Sciatic nerve (tissue), 2 donors: ENCODE measurements around the gene DLG2. TPM values are rescaled to one million over a fixed set of nuclear protein-coding genes. Genes with fewer than 3 reads are reported as not detected.
"Not testable (repeated sequence)": the region's sequence is repeated elsewhere in the genome, so short reads cannot be mapped to it uniquely, and the experiment has no call there.

Experiments used
- ATAC-seq: fragments of 200-7000 bp; cut with Tn5 transposase; one replicate; pipeline ENCODE4 v1.9.1; 2020; ENCODE audit warnings: mild to moderate bottlenecking, moderate library complexity
- DNase-seq: peaks from one replicate; pipeline ENCODE4 v3.0.0-alpha.2; 2020; ENCODE audit warnings: low spot score
- intact Hi-C: fragments of 100-400 bp; cut with DNase I; formaldehyde crosslinking; loops from one replicate; pipeline ENCODE4 v1.14.2; 2022
- total RNA-seq: library from RNA; stranded (reverse); fragmentation: NEBNext Ultra II Directional; extraction: Animal tissue kit (Norgen Biotek cat#: 25700); gene quantifications from one replicate; pipeline ENCODE4 v1.2.1, GENCODE V29; 2021
- donor health status: DM: no; HTN: no; CAD: no.
- donor health status: DM: no; HTN: no; CAD: no.

DLG2 gene
- total RNA-seq, 1 donor from 2014 or later = 17.3 TPM

DNA sequence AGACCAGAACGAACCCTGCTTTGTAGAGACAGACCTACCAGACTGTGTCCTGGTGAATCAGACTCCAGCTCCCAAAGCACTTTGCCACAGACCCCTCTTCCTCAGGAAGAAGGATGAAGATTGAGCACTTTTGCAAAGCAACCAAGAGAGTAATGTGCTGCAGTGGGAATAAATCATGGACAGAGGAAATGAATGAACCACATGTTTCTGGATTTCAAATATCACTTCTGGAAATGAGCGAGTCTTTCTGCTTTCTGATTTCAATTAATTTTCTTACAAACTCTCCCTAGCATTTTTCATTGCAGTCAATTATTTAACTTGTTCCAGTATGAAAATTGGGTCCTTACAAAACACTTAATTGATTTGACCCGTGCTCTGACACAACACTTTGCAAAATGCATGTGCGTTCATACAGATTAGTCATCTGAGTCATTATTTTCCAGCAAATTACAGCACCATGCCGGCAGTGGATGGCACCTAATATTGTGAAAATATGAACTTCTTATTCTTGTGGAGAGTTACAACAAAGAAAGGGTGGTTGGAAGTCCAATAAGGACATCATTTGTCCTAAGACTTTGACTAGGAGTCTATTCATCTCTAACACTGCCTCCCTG lies 2025.1 kb downstream of the DLG2 start:
- intact Hi-C loops = no loop called here
- DNase-seq = no peak
- ATAC-seq = no peak

DNA sequence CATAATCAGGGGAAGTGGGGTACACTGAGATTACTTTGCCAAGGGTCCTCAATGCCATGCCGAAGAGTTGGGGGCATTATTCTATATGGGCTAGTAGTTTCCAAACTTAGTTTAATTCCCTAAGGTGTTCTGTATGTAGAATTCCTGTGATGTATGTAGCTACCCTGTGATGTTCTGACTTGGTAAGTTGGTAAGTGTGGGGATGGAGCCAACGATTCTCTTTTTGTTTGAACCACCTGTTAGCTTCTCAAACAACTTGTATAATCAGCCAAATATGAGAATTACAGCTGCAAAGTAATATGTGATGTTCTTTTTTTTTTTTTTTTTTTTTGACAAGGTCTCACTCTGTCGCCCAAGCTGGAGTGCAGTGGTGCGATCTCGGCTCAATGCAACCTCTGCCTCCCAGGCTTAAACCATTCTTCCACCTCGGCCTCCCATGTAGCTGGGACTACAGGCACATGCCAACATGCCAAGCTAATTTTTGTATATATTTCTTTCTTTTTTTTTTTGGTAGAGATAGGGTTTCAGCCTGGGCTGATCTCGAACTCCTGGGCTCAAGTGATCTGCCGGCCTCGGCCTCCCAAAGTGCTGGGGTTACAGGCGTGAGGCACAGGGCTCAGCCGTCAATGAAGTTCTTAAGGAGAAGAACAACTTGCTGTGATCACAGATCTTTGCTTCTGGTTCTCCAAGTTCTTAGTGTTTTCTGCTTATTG lies 2025.8 kb downstream of the DLG2 start:
- intact Hi-C loops = no loop called here
- ATAC-seq (no peak), DNase-seq (no peak)

DNA sequence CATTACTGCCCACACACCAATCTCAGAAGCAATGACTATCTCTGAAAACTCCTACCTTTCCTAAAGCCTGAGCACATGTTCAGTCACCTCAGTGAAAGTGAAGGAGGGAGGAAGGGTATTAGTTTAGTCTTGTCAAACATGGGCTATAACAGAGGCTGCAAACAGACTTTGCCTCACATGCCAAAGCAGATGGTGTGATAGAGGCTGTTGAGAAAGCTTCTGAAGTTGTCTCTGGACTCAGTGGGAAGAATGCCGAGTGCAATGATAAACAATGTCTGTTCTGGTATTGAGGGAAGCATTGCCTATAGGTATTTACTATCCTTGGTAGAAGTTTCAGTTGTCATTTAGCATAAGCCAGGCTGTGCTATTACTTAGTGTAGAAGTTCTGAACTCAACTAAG lies 2026.5 kb downstream of the DLG2 start:
- intact Hi-C loops = no loop called here
- ATAC-seq = no peak

DNA sequence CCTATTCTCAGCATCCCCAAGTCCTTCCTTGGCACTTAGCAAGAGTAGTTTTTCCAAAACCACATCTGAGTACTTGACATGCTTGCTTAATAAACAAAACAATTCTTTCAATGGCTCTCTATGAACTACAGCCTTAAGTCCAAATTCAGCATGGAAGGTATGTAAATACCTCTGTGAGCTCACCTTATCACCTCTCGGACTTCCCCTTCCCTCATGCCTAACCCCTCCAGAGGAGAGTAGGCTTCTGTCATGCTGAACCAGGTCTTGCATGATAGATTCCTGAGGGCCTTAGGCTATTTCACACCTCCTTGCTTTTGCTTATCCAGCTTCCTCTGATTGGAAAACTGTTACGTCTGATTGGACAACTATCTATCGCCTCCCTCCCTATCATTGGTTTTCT lies 2028.1 kb downstream of the DLG2 start:
- no peak for ATAC-seq
- DNase-seq = no peak
- intact Hi-C loops = no loop called here

More for the DNA sequence above, 2026.5 kb downstream of the DLG2 start:
- no peak for DNase-seq

DNA sequence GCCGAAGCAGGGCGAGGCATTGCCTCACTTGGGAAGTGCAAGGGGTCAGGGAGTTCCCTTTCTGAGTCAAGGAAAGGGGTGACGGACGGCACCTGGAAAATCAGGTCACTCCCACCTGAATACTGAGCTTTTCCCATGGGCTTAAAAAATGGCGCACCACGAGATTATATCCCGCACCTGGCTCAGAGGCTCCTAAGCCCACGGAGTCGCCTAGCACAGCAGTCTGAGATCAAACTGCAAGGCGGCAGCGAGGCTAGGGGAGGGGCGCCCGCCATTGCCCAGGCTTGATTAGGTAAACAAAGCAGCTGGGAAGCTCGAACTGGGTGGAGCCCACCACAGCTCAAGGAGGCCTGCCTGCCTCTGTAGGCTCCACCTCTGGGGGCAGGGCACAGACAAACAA lies 2039.3 kb downstream of the DLG2 start:
- DNase-seq, ATAC-seq, intact Hi-C loops: not testable (repeated sequence)

DNA sequence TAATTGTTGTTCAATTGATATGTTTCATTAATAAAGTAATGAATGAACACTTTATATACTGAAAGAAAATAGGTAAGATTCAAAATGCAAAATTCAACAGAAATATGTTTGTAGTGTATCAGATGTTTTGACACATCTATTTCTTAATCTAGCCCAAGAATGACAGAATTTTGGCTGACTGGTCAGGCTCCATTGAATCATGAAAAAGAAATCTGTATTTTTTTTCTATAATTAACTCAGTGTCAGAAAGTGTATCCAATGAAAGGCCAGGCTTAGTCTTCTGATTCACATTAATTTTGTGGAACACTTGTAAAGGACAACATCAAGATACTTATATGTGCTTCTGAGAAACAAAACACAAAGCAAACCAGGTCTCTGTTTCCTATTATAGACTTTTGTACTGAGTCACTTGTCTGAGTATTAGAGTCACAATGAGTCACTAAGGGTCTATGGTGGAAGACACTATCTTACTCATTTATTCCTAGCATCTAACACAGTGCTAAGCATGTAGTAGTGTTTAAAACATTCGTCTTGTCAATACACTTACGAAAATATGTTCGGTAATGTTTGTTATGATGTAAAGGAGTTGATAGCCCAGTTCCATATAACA lies 2043.3 kb downstream of the DLG2 start:
- DNase-seq (no peak), ATAC-seq (no peak)
- intact Hi-C loops = no loop called here

DNA sequence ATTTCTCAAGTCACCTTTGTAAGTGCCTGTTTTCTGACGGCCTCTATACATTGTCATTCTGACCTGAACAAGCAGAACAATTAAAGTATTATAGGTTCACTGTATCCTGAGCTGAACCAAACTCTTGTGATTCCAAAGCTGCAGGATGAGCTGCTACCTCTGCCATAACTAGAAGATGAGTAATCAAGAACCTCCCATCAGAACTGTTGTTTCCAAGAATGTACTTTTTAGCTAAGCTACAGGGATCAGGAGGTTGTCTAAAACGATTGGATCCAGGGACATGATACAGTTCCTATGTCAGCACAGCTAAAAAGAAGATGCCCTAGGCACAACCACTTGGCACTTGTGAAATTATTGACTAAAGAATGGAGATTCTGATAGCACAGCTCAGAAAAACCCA lies 2052.6 kb downstream of the DLG2 start:
- no peak for ATAC-seq
- intact Hi-C loops = no loop called here
- DNase-seq = no peak

DNA sequence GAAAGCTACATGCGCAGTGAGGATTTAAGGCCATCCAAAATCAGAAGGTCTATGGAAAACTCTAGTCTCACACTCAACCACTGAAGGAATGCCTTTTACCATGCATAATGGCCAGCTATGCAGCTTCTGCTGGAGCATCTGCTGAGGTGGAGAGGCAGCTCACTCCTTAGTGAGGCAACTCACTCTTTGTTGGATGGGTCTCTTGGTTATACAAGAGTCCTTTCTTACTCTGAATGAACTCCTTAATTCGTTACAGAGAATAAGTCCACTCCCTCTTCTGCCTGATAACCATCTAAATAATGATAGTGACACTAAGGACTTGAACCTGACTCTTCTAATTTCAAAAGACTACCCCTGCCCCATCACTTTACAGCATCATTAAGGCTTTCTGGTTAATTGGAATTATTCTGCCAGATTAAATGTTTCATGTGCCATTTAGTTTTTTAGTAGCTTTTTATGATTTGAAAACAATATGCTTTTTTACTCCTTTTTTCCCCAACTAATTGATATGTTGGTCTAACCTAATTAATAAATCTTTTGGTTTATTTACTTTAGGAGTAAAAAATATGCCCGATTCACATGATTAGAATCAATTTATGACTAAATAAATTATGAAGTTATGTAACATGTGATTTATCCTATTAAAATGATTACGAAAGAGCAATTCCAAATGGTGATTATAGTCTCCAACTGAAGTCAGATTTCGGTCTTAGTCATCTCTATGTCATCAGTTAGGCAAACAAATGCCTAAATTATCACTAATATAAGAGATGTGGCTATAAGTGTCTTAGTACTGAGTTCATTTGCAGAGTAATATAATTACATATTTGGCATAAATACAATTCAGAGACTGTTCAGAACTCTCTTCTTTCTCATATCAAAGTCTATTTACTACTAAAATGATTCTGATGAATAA lies 2054.3 kb downstream of the DLG2 start:
- DNase-seq (no peak), ATAC-seq (no peak)
- intact Hi-C loops = no loop called here

DNA sequence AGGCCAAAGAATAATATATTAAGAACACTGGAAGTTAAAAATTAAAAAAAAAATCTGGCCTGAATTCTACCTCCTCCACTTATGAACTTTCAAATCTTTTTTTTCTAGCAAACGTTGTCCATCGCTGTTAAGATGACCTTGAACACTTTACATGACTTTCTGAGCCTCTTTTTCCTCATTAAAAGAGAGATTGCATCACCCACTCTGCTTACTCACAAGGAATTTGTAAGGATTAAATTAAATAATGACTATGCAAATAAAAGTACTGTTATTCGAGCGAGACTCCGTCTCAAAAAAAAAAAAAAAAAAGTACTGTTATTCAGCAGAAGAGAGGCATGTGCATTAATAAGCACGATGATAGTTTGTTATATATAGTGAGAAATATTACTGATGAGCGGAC lies 2055.8 kb downstream of the DLG2 start:
- ATAC-seq (no peak), DNase-seq (no peak)
- intact Hi-C loops = no loop called here

DNA sequence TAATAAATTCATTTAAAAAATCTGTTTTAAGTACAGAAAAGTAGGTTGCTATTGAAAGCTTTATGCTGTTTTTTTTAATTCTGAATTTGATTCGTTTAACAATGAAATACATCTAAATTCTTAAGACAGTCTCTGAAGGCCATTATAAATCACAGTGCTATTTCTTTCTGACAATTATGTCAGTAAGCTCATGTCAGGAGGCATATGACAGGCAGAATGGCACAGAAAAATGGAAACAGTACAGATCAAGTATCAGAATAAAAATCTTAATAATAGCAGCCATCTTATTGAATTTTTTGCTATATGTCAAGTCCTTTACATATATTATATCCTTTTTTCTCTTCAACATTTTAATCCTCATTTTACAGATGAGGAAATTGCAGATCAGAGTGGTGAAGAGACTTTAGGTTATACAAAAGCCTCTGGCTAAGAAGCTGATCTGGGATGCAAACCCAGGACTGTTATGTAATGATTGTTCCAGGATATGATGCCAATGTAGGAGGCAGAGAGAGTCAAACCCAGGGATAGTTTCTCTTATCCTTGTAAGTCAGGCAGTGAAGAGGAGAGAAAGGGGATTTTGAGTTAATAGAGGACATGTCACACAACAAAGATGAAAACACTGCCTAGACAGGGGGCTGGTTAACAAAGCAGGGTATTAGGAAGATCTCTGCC lies 2057.9 kb downstream of the DLG2 start:
- DNase-seq = no peak
- intact Hi-C loops = no loop called here
- no peak for ATAC-seq

DNA sequence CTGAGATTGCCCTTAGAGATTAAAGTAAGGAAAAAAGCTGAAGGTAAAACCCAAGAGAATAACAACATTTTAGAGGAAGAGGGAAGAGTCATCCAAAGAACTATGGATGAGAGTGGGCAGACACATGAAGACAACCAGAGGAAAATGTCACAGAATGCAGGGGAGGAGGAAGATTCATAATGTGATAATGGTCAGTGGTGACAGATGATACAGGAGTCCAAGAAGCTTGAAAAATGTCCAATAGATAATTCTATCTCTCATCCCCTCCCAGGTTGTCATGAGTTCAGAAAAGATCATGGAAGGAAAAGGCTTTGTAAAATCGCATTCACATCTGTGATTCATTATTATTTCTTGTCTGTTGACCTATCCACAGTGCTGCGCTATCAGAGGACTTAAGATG lies 2058.6 kb downstream of the DLG2 start:
- intact Hi-C loops = no loop called here
- ATAC-seq (no peak), DNase-seq (no peak)

DNA sequence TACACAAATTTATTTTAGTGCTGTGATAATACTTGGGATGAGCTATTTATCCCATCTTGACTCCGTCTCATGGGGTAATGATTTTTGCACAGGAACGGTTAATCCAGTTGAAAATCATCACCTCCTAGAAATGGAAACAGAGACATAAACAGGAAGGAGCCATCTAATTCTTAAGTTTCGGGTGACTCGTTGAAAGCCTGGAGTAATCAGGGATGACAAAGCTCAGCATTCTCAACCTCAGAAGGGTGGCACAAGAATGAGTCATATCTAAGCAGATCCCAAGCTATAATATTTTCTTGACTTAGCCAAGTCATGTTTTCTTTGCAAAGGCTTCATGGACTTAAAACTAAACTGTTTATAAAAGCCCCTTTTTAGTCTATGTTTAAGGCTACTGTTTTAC lies 2060.2 kb downstream of the DLG2 start:
- no peak for DNase-seq
- ATAC-seq = no peak
- intact Hi-C loops = no loop called here

DNA sequence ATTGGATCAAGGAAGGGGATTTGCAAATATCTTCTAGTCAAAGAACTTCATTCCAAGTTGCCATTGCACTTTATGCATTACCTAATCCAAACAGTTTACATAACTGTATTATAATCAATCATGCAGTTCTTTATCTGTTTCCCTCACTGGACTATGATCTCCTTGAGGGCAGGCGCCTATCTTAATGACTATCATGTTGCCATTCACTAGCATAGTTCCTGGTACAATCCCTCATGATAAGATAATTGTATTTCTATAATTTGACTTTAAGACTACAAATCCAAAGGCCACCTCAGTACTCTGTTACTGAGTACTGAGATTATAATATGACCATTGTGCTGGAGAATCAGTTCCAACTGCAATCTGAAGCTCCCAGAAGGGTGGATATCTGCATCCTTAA lies 2062.3 kb downstream of the DLG2 start:
- no peak for ATAC-seq
- DNase-seq = no peak
- intact Hi-C loops = no loop called here

DNA sequence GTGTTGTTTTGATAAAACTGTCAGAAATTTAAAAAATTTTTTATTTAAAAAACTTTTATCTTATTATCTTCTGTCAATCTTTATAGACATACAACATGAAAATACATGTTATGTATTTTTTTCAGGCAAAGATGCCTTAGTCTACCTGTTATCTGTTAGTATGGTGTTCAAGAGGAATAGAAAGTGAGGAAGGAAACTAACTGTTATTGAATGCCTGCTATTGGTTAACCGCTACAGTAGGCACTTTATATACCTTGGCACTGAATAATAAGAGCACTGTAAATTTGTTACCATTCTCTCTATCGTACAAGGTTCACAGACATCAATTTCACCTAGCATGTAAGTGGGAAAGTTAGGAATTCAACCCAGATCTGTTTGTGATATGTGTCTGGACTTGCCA lies 2068.9 kb downstream of the DLG2 start:
- no peak for ATAC-seq

DNA sequence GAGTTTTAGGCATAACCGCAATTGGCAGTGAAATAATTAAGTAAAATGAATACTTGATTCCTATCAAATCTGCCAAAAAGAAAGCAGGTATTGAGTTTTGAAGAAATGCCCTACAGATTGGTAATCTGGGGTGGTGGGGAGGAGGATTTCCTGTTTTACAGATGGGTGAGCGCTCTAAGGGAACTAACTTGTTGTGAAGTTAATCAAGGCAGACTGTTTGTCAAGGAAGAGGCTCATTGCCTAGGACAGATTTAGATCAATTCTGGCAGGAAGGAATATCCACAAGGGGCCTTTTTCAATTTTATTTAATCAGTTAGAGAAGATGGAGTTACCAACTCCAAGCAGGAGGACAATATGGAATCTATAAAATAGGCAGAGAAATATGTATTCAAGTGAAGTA lies 2069.5 kb downstream of the DLG2 start:
- no peak for ATAC-seq
- intact Hi-C loops = no loop called here
- DNase-seq = no peak

More for the DNA sequence above, 2068.9 kb downstream of the DLG2 start:
- intact Hi-C loops = no loop called here
- no peak for DNase-seq

DNA sequence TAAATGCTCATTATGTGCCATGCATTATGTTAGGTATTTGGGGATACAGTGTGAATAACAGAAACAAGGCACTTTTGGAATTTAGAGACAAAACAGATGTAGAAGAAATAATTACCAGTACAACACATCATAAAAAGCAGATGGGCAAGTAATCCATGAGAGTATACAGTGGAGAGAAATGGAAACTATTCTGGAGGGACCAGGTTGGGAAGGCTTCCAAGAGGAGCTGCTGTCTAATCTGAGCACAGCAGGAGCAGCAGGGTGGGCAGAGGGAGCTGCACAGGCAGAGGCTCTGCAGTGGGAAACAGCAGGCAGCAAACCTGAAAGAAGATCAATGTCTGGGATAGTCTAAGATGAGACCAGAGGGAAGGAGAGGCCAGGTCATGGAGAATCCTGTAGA lies 2072.3 kb downstream of the DLG2 start:
- DNase-seq (no peak), ATAC-seq (no peak)
- intact Hi-C loops = no loop called here

DNA sequence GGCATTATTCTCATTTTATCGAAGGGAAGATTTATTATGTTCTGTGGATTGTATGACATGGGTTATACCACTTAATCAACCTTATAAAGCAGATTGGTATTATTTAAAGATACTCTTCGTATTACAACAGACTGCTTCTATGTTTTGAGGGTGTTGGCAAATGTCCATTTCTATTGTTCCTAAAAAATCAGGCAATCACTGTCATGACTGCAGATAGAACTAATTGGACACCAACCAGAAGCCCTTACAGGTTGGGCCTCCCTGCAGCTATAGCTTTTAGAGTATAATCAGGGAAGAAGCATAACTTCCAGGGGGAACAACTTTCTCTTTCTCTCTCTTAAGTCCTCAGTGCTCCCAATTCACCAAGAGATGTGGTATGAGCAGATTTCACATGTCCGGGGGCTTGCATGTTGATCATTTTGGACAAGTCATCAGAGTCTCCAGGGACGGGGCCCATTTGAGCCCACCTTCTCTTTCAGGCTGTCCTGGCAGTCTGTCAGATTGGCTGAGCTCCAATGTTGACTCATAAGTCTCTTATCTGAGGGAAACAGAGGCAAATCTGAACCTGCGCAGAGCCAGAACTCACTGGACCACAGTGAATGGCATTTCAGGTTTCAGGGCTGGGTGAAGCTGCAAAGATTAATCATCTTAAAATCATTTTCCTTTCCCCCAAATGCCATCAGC lies 2077.0 kb downstream of the DLG2 start:
- DNase-seq (no peak), ATAC-seq (no peak)
- intact Hi-C loops = no loop called here

DNA sequence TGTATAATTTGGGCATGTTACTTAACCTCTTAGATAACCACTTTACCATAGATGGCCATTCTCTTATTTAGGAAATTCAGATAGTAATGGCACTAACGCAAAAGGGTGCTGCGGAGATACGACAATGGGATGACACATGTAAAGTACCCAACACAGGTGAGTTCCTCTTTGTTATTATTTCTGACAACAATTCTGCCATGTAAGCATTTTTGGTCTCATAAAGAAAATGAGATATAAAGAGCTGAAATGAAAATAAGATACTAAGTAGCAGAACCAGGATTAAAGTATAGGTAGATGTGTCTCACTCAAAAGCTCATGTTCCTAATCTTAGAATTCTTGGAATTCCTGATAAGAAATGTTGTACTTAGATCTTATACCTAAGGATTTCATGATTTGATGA lies 2080.8 kb downstream of the DLG2 start:
- no peak for DNase-seq
- intact Hi-C loops = no loop called here
- ATAC-seq = no peak
